ENCODE data around the gene ROR2. TPM values are rescaled to one million over a fixed set of nuclear protein-coding genes. Genes with fewer than 3 reads are reported as not detected.
A peak's percentile ranks its signal among the peaks of the same experiment; 100 is the strongest.

ROR2 gene
- total and polyA plus RNA-seq, 10 donors = 0.65 to 15.6 (median 6.0) TPM

DNA sequence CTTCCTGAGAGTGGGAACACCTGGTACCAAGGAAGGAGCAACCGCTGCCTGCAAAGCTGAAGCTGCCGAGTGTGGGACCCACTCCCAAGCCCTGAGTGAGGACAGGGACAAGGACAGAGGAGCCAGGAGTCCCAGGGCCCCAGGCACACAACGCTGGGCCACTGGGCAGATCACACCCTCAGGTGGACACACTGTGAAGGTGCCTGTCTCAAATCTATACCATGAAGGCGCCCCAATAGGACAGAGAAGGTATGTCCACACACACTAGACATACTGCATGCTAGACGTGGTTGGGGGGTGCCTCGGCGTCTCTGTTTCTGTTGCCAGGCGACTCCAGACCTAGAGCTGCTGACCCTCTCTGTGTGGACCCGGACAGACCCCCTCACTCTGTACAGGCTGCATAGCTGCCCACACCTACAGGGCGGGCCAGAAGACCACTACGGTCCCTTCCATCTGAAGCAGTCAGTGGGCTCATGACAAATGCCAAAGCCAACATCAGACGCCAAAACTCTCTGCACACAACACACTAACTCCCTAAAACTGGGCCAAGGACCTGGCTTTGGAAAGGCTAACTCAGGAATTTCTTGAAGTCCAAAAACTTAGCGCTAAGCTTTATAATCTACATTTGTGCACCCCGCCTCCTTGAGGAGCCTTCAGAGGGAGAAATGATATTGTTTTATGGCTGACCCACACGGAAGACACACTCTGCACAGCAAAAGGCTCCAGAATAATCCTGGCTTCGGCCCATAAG lies 60.7 kb downstream of the ROR2 start:
- Histone ChIP-seq H3K4me1 (peaks cover 0 to 6% (median 0%) of the 10 kb centered on the region in 6 donors), H3K9me3 (no peaks in the 10 kb centered on the region), H3K36me3 (no peaks in the 10 kb centered on the region), H3K27ac (no peak overlapping the region), H3K4me3 (no peak overlapping the region), H3K27me3 (replicated peaks in 1 of 7) (peaks cover 0 to 15% (median 0%) of the 10 kb centered on the region in 7 donors)
- intact Hi-C loops (cut with DNase I; ENCODE audit: low total_unique reads) = no loop called here
- no peak for TF ChIP-seq CTCF (IDR thresholded peaks at IDR 0.05 in 8 of 11, conservative IDR thresholded peaks at IDR 0.05 in 3 of 11)
- no peak for TF ChIP-seq POLR2AphosphoS5 (IDR thresholded peaks at IDR 0.05)
- TF ChIP-seq POLR2A (IDR thresholded peaks at IDR 0.05) = no peak
- WGBS, 5 donors = 76 to 92% (median 87%) methylated on average over 12 to 16 of the region's 16 CpGs
- peak; percentile 50 for DNase-seq

DNA sequence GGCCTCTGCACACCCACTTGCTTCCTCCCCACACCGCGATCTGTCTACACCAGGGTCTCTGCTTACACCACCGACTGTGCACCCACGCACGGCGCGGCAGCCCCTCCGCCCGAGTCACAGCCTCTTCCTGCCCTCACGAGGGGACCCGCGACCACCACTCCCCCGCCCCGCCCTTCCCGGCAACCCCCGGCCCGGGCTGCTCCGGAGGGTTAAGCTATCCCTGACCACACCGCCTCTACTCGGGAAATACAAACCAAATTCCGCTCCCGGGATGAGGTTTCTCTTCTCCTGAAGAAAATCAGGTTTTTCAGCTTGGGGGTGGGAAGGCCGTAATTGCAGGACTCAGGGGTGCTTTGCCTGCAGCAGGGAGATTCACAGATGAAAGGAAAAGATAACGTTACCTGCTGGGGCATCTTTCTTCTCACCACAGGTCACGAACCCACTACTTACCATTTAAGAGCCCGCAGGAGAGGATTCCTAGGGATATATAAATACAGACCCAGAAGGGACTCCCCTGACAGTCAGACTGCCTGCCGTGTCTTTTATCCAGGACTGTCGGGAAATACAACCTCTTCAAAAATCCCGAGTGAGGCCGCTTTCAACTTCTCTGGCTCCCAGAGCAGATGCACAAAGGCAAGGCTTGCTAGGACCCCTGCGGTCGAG lies 63.5 kb downstream of the ROR2 start:
- 54 to 69% (median 59%) methylated on average over 29 to 32 of the region's 32 CpGs for WGBS, 5 donors
- Histone ChIP-seq H3K36me3 (no peaks in the 10 kb centered on the region), H3K4me1 (peaks cover 0 to 6% (median 0%) of the 10 kb centered on the region in 6 donors), H3K4me3 (no peak overlapping the region), H3K9me3 (no peaks in the 10 kb centered on the region), H3K27me3 (replicated peaks in 1 of 7) (peaks cover 0 to 15% (median 0%) of the 10 kb centered on the region in 7 donors), H3K27ac (peak overlapping the region in 5 of 8 donors; percentile 4 to 77 (median 30))
- TF ChIP-seq CTCF (IDR thresholded peaks at IDR 0.05 in 8 of 11, conservative IDR thresholded peaks at IDR 0.05 in 3 of 11) (no peak), POLR2A (IDR thresholded peaks at IDR 0.05) (no peak), POLR2AphosphoS5 (IDR thresholded peaks at IDR 0.05) (no peak)
- intact Hi-C loops (cut with DNase I; ENCODE audit: low total_unique reads) = no loop called here
- DNase-seq = peak; percentile 72

DNA sequence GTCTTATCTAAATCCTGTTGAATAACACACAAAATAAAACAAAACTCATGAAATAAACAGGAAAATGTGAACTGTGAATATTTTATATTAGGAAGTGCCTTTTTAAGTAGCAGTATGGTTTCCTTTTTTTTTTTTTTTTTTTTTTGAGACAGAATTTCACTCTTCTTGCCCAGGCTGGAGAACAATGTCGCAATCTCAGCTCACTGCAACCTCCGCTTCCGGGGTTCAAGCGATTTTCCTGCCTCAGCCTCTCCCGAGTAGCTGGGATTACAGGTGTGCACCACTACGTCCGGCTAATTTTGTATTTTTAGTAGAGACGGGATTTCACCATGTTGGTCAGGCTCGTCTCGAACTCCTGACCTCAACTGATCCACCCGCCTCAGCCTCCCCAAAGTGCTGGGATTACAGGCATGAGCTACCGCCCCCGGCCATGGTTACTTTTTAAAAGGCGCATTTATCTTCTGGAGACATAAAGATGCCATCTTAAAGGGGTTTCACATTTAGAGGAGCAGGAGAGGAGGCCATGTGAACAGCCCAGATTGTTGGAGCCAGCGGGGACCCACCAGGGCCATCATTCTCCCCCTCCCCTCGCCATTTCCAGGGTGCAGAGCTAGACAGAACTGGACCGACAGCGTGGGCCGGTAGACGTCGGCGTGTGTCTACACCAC lies 64.1 kb downstream of the ROR2 start:
- peaks cover 0 to 15% (median 0%) of the 10 kb centered on the region in 7 donors for H3K27me3 ChIP-seq (replicated peaks in 1 of 7)
- H3K4me3 ChIP-seq = no peak overlapping the region
- WGBS, 5 donors = 74 to 80% (median 76%) methylated on average over 19 to 22 of the region's 22 CpGs
- peak overlapping the region in 6 of 8 donors; percentile 38 to 77 (median 60) for H3K27ac ChIP-seq
- DNase-seq = peak; percentile 9
- intact Hi-C loops (cut with DNase I; ENCODE audit: low total_unique reads) = no loop called here
- no peaks in the 10 kb centered on the region for H3K9me3 ChIP-seq
- TF ChIP-seq CTCF (IDR thresholded peaks at IDR 0.05 in 8 of 11, conservative IDR thresholded peaks at IDR 0.05 in 3 of 11) (no peak), POLR2A (IDR thresholded peaks at IDR 0.05) (no peak), POLR2AphosphoS5 (IDR thresholded peaks at IDR 0.05) (no peak)
- H3K4me1 ChIP-seq = peaks cover 0 to 6% (median 0%) of the 10 kb centered on the region in 6 donors
- no peaks in the 10 kb centered on the region for H3K36me3 ChIP-seq
